ENCODE measurements around the gene LTB4R. TPM values are rescaled to one million over a fixed set of nuclear protein-coding genes. Genes with fewer than 3 reads are reported as not detected.
A peak's percentile ranks its signal among the peaks of the same experiment; 100 is the strongest.

Gene LTB4R
- total RNA-seq, 6 experiments from 2014 or later, result 2.7 to 5.5 (median 3.9) TPM

DNA sequence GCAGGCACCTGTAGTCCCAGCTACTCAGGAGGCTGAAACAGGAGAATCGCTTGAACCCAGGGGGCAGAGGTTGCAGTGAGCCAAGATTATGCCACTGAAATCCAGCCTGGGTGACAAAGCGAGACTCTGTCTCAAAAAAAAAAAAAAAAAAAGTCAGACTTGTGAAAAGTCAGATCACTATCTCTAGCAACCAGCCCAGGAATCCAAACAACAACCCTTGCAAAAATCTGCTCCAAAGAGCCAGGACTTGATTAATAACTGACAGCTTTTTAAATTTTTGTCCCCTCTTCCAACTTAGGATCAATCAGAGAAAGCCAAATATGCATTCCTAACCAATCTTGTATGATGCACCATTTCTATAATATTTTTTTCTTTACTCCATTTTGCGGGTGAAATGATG lies 49.0 kb downstream of the LTB4R start:
- H3K9me3 ChIP-seq, result no peaks in the 10 kb centered on the region
- 94% methylated on average over 2 of the region's 3 CpGs for WGBS (ENCODE audit: insufficient coverage, low coverage, low lambda C conversion rate, missing lambda C conversion rate)
- intact Hi-C loops (cut with DNase I), result no loop called here

DNA sequence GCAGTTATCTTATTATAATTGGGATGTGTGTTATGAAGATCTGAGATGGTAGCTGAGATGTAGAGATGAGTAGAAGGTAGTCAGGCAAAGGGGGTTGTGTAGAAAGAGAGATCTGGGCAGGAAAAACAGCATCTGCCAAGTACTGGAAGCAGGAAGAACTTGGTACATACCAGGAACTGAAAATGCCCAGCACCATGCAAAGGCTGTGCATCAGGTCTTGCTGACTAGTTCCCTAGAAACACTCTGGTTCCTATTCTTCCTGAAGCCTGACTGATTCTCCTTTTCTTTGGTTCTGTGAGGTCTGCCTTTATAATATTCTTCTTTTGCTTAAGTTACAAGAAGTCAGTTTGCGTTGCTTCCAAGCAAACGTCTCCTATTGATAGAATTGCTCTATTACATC lies 50.0 kb downstream of the LTB4R start:
- no peaks in the 10 kb centered on the region for H3K9me3 ChIP-seq
- DNase-seq (no peak), ATAC-seq (peak in 1 of 4 donors; percentile 27)
- intact Hi-C loops (cut with DNase I), result no loop called here
- TF ChIP-seq, protein P1, sequence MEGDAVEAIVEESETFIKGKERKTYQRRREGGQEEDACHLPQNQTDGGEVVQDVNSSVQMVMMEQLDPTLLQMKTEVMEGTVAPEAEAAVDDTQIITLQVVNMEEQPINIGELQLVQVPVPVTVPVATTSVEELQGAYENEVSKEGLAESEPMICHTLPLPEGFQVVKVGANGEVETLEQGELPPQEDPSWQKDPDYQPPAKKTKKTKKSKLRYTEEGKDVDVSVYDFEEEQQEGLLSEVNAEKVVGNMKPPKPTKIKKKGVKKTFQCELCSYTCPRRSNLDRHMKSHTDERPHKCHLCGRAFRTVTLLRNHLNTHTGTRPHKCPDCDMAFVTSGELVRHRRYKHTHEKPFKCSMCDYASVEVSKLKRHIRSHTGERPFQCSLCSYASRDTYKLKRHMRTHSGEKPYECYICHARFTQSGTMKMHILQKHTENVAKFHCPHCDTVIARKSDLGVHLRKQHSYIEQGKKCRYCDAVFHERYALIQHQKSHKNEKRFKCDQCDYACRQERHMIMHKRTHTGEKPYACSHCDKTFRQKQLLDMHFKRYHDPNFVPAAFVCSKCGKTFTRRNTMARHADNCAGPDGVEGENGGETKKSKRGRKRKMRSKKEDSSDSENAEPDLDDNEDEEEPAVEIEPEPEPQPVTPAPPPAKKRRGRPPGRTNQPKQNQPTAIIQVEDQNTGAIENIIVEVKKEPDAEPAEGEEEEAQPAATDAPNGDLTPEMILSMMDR (IDR thresholded peaks at IDR 0.05), result no peak
- TF ChIP-seq POLR2A (IDR thresholded peaks at IDR 0.05), result no peak
- no peaks in the 10 kb centered on the region for H3K4me1 ChIP-seq
- H3K4me3 ChIP-seq, result no peak overlapping the region
- 64% methylated on average over 2 of the region's 2 CpGs for WGBS (ENCODE audit: insufficient coverage, low coverage, low lambda C conversion rate, missing lambda C conversion rate)
- H3K27me3 ChIP-seq, result no peaks in the 10 kb centered on the region
- H3K27ac ChIP-seq, result no peak overlapping the region
- H3K36me3 ChIP-seq, result no peaks in the 10 kb centered on the region

More for the DNA sequence above, 49.0 kb downstream of the LTB4R start:
- Histone ChIP-seq H3K27ac (no peak overlapping the region), H3K4me1 (no peaks in the 10 kb centered on the region), H3K27me3 (no peaks in the 10 kb centered on the region), H3K36me3 (no peaks in the 10 kb centered on the region), H3K4me3 (no peak overlapping the region)
- TF ChIP-seq POLR2A (IDR thresholded peaks at IDR 0.05), result no peak
- TF ChIP-seq, protein P1 (IDR thresholded peaks at IDR 0.05), result no peak
- DNase-seq, result no peak
- no peak for ATAC-seq

DNA sequence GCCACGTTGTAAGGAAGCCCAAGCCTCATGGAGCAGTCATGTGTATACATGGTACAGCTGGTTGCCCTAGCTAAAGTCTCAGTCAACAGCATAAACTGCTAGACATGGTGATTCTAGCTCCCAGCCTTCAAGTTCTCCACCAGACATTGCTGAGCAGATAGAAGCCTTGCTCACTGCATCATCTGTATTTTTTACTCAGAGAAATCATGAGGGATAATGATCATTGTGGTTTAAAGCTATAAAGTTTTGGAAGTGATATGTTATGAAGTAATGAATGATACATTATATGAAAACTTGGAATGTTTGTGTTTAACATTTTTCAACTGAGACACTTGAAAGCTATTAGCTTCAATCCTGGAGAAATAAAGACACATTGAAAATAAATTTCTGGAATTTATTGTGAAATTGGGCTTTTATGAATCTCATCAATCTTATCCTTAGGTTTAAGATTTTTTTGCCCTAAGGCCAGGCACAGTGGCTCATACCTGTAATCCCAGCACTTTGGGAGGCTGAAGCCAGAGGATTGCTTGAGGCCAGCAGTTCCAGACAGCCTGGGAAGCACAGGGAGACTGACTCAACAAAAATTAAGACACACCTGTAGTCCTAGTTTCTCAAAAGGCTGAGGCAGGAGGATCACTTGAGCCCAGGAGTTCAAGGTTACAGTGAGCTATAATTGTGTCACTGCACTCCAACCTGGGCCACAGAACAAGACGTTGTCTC lies 51.1 kb downstream of the LTB4R start:
- WGBS (ENCODE audit: insufficient coverage, low coverage, low lambda C conversion rate, missing lambda C conversion rate), result 55% methylated on average over 1 of the region's 2 CpGs
- no peak overlapping the region for H3K27ac ChIP-seq
- DNase-seq (no peak), ATAC-seq (no peak)
- H3K4me3 ChIP-seq, result no peak overlapping the region
- no peaks in the 10 kb centered on the region for H3K27me3 ChIP-seq
- no peaks in the 10 kb centered on the region for H3K9me3 ChIP-seq
- no peaks in the 10 kb centered on the region for H3K36me3 ChIP-seq
- intact Hi-C loops (cut with DNase I), result no loop called here
- TF ChIP-seq, protein P1 (IDR thresholded peaks at IDR 0.05), result no peak
- TF ChIP-seq POLR2A (IDR thresholded peaks at IDR 0.05), result no peak
- no peaks in the 10 kb centered on the region for H3K4me1 ChIP-seq

DNA sequence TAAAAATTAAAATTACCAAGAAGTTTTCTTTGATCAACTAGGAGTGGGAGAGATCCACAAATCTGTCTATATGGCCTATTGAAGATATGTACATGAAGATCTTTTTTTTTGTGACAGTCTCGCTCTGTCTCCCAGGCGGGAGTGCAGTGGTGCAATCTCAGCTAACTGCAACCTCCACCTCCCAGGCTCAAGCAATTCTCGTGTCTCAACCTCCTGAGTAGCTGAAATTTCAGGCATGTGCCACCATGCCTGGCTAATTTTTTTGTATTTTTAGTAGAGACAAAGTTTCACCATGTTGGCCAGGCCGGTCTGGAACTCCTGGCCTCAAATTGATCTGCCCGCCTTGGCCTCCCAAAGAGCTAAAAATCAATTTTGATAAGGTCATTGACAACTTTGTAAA lies 52.1 kb downstream of the LTB4R start:
- Histone ChIP-seq H3K36me3 (no peaks in the 10 kb centered on the region), H3K4me3 (no peak overlapping the region), H3K4me1 (no peaks in the 10 kb centered on the region), H3K27me3 (no peaks in the 10 kb centered on the region), H3K9me3 (no peaks in the 10 kb centered on the region), H3K27ac (no peak overlapping the region)
- intact Hi-C loops (cut with DNase I), result no loop called here
- no peak for TF ChIP-seq POLR2A (IDR thresholded peaks at IDR 0.05)
- TF ChIP-seq, protein P1 (IDR thresholded peaks at IDR 0.05), result no peak
- WGBS (ENCODE audit: insufficient coverage, low coverage, low lambda C conversion rate, missing lambda C conversion rate), result 94% methylated on average over 4 of the region's 5 CpGs
- DNase-seq, result no peak
- ATAC-seq, result no peak

Data from right lobe of liver (tissue), 6 donors.